Astrocyte (in vitro differentiated cells and primary cell): ENCODE data around the gene SLC25A42. TPM values are rescaled to one million over a fixed set of nuclear protein-coding genes. Genes with fewer than 3 reads are reported as not detected.

ENCODE experiments used
- DNase-seq: peaks from one replicate; pipeline ENCODE4 v3.0.0-alpha.2; 2010; ENCODE audit warnings: low read depth
- FAIRE-seq: peaks from 2 replicates; lab custom pipeline; 2011; peaks lifted over from hg19 to GRCh38; lab: Jason Lieb, UNC
- H2AFZ ChIP-seq: 2 replicates; pipeline ENCODE4 v1.6.0; 2012; ENCODE audit warnings: low read depth, low read length, inconsistent platforms
- H3K27ac ChIP-seq: 2 replicates; pipeline ENCODE4 v1.5.1; 2011; ENCODE audit warnings: low read depth, low read length, inconsistent platforms
- H3K27me3 ChIP-seq: 2 replicates; pipeline ENCODE4 v1.6.0; 2011; ENCODE audit warnings: low read length, inconsistent platforms; ENCODE audit not compliant: insufficient read depth
- H3K36me3 ChIP-seq: 2 replicates; pipeline ENCODE4 v1.5.1; 2011; ENCODE audit warnings: low read length, inconsistent platforms; ENCODE audit not compliant: insufficient read depth
- H3K4me1 ChIP-seq: 2 replicates; pipeline ENCODE4 v1.5.1; 2011; ENCODE audit warnings: low read length, inconsistent platforms; ENCODE audit not compliant: insufficient read depth
- H3K4me2 ChIP-seq: 2 replicates; pipeline ENCODE4 v1.6.0; 2012; ENCODE audit warnings: low read length, inconsistent platforms
- H3K4me3 ChIP-seq: 2 replicates; pipeline ENCODE4 v1.5.1; 2011; ENCODE audit warnings: low read depth, mild to moderate bottlenecking, low read length, inconsistent platforms; ENCODE audit not compliant: insufficient read depth
- H3K79me2 ChIP-seq: 2 replicates; pipeline ENCODE4 v1.6.0; 2012; ENCODE audit warnings: mild to moderate bottlenecking, low read length, inconsistent platforms; ENCODE audit not compliant: insufficient read depth
- H3K9ac ChIP-seq: 2 replicates; pipeline ENCODE4 v1.6.0; 2012; ENCODE audit warnings: mild to moderate bottlenecking, low read length, inconsistent platforms
- H3K9me3 ChIP-seq: 2 replicates; pipeline ENCODE4 v1.5.1; 2012; ENCODE audit warnings: low read depth, mild to moderate bottlenecking, low read length, inconsistent platforms; ENCODE audit not compliant: insufficient read depth
- H4K20me1 ChIP-seq: 2 replicates; pipeline ENCODE4 v1.6.0; 2012; ENCODE audit warnings: low read length, inconsistent platforms; ENCODE audit not compliant: insufficient read depth
- H3K27ac Mint-ChIP-seq: one replicate; pipeline ENCODE4 v1.8.0; 2021; ENCODE audit warnings: mild to moderate bottlenecking, mixed read lengths; ENCODE audit not compliant: unreplicated experiment
- H3K27me3 Mint-ChIP-seq: one replicate; pipeline ENCODE4 v1.8.0; 2021; ENCODE audit warnings: low read depth, mixed read lengths; ENCODE audit not compliant: unreplicated experiment
- H3K36me3 Mint-ChIP-seq: one replicate; pipeline ENCODE4 v1.8.0; 2021; ENCODE audit warnings: low read depth, mixed read lengths; ENCODE audit not compliant: unreplicated experiment
- H3K4me1 Mint-ChIP-seq: one replicate; pipeline ENCODE4 v1.8.0; 2021; ENCODE audit warnings: low read depth, mixed read lengths; ENCODE audit not compliant: unreplicated experiment
- H3K4me3 Mint-ChIP-seq: one replicate; pipeline ENCODE4 v1.8.0; 2021; ENCODE audit warnings: mild to moderate bottlenecking, moderate library complexity, mixed read lengths; ENCODE audit not compliant: unreplicated experiment
- H3K9me3 Mint-ChIP-seq: one replicate; pipeline ENCODE4 v1.8.0; 2021; ENCODE audit warnings: mild to moderate bottlenecking, mixed read lengths; ENCODE audit not compliant: unreplicated experiment
- CTCF ChIP-seq: IDR thresholded peaks from 2 replicates; pipeline ENCODE4 v1.5.1; 2011; ENCODE audit warnings: low read depth, mild to moderate bottlenecking, inconsistent platforms, low read length, moderate library complexity; ENCODE audit not compliant: insufficient read depth
- EZH2 ChIP-seq: IDR thresholded peaks from 2 replicates; pipeline ENCODE4 v1.6.1; 2012; ENCODE audit warnings: mild to moderate bottlenecking, low read length, inconsistent platforms; ENCODE audit not compliant: insufficient read depth
- total RNA-seq: library from RNA; stranded (reverse); gene quantifications from 2 replicates; pipeline ENCODE4 v1.2.1, GENCODE V29; 2021

Gene SLC25A42
- total RNA-seq, 1 donor from 2014 or later, result 7.6 TPM

- peaks cover 3% of the 10 kb centered on the region for H4K20me1 ChIP-seq
- H3K4me3 Mint-ChIP-seq, result no peak overlapping the region
- TF ChIP-seq CTCF (no peak), EZH2 (no peak)
- H3K36me3 ChIP-seq, result no peaks in the 10 kb centered on the region
- H3K27ac ChIP-seq, result no peak overlapping the region
- H3K27ac Mint-ChIP-seq, result no peak overlapping the region
- no peak for DNase-seq
- no peaks in the 10 kb centered on the region for H3K4me1 Mint-ChIP-seq
- H3K79me2 ChIP-seq, result no peaks in the 10 kb centered on the region
- H3K27me3 Mint-ChIP-seq, result peaks cover 24% of the 10 kb centered on the region
- no peaks in the 10 kb centered on the region for H3K9me3 ChIP-seq
- H3K9me3 Mint-ChIP-seq, result peaks cover 8% of the 10 kb centered on the region
- H3K4me2 ChIP-seq, result no peak overlapping the region
- H3K9ac ChIP-seq, result no peak overlapping the region
- H3K4me1 ChIP-seq, result no peaks in the 10 kb centered on the region
- no peaks in the 10 kb centered on the region for H3K27me3 ChIP-seq
- peaks cover 11% of the 10 kb centered on the region for H3K36me3 Mint-ChIP-seq
- no peak overlapping the region for H2AFZ ChIP-seq
- FAIRE-seq, result no peak
- no peak overlapping the region for H3K4me3 ChIP-seq
Measured at GRCh38 chr19:19157808-19158207, 94.0 kb downstream of the SLC25A42 start.

DNA sequence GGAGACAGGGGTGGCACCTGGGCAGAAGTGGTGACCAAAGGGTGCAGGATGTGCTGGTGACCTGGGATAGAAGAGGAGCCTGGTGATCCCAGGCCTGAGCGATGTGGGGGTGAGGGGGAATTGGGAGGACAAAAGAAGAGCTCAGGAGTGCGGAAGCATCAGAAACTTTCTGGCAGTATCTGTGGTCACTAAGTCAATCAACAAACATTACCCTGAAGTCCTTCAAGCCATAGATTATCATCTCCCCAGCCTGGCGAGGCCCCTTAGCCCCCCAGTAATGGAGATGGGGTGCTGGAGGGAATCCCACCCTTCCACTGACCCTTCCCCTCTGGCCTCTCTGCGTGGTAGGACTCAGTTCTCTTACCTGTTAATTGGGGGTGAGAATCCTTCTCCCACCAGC is 95.7 kb downstream of the SLC25A42 start:
- no peaks in the 10 kb centered on the region for H3K27me3 ChIP-seq
- peaks cover 3% of the 10 kb centered on the region for H4K20me1 ChIP-seq
- no peak overlapping the region for H3K4me2 ChIP-seq
- DNase-seq, result no peak
- H2AFZ ChIP-seq, result no peak overlapping the region
- Mint-ChIP-seq H3K4me3 (no peak overlapping the region), H3K27ac (no peak overlapping the region), H3K36me3 (peaks cover 11% of the 10 kb centered on the region), H3K9me3 (peaks cover 8% of the 10 kb centered on the region), H3K4me1 (no peaks in the 10 kb centered on the region), H3K27me3 (peaks cover 22% of the 10 kb centered on the region)
- H3K9me3 ChIP-seq, result no peaks in the 10 kb centered on the region
- no peaks in the 10 kb centered on the region for H3K4me1 ChIP-seq
- H3K4me3 ChIP-seq, result no peak overlapping the region
- H3K36me3 ChIP-seq, result no peaks in the 10 kb centered on the region
- TF ChIP-seq EZH2, result no peak
- FAIRE-seq, result no peak
- no peaks in the 10 kb centered on the region for H3K79me2 ChIP-seq
- H3K9ac ChIP-seq, result no peak overlapping the region
- no peak overlapping the region for H3K27ac ChIP-seq

DNA sequence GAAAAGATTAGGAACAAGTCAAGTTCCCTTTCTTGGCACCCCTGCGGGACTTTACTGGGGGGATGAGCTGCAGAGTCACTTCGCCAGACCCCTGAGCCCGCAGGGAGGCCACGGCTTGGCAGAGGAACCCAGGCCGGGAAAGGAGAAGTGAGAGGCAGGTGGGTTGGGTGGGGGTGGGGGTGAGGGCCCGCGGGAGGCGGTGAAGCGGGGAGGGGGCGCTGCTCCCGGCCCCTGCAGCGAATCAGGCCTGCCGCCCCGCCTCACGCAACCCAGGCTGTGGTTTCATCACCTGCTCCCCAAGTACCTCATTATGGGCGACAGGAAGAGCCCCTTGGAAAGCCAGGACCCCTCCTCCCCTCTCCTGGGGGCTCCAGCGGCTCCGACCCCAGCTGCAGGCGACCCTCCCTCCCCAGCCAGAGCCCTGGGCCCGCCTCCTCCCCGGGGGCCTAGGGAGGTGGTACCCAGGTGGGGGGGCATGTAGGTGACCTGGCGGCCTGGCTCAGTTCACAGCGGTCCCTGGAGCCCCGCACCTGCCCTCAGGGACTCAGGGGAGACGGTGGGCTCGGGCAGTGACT is 96.8 kb downstream of the SLC25A42 start:
- no peak overlapping the region for H3K27ac Mint-ChIP-seq
- no peak overlapping the region for H3K4me3 Mint-ChIP-seq
- peaks cover 3% of the 10 kb centered on the region for H4K20me1 ChIP-seq

More for the DNA sequence above, 96.8 kb downstream of the SLC25A42 start:
- no peaks in the 10 kb centered on the region for H3K9me3 ChIP-seq
- H3K36me3 ChIP-seq, result no peaks in the 10 kb centered on the region
- peaks cover 5% of the 10 kb centered on the region for H3K9me3 Mint-ChIP-seq
- H3K4me1 Mint-ChIP-seq, result no peaks in the 10 kb centered on the region
- DNase-seq, result no peak
- peaks cover 7% of the 10 kb centered on the region for H3K36me3 Mint-ChIP-seq
- H2AFZ ChIP-seq, result no peak overlapping the region
- TF ChIP-seq EZH2, result no peak
- no peak for TF ChIP-seq CTCF
- H3K4me2 ChIP-seq, result no peak overlapping the region
- H3K27me3 ChIP-seq, result no peaks in the 10 kb centered on the region
- no peak overlapping the region for H3K9ac ChIP-seq
- H3K79me2 ChIP-seq, result no peaks in the 10 kb centered on the region
- no peaks in the 10 kb centered on the region for H3K4me1 ChIP-seq
- H3K4me3 ChIP-seq, result no peak overlapping the region
- no peak overlapping the region for H3K27ac ChIP-seq
- no peak for FAIRE-seq
- H3K27me3 Mint-ChIP-seq, result peaks cover 20% of the 10 kb centered on the region
